NCI-H2081 treated with DMSO at 0.1 percent for 48 hours (cell line): ENCODE results near the gene RBPJL.

Source experiments
- DNase-seq: peaks from one replicate; lab custom pipeline; 2025; lab: John Stamatoyannopoulos, UW

RBPJL gene

DNA sequence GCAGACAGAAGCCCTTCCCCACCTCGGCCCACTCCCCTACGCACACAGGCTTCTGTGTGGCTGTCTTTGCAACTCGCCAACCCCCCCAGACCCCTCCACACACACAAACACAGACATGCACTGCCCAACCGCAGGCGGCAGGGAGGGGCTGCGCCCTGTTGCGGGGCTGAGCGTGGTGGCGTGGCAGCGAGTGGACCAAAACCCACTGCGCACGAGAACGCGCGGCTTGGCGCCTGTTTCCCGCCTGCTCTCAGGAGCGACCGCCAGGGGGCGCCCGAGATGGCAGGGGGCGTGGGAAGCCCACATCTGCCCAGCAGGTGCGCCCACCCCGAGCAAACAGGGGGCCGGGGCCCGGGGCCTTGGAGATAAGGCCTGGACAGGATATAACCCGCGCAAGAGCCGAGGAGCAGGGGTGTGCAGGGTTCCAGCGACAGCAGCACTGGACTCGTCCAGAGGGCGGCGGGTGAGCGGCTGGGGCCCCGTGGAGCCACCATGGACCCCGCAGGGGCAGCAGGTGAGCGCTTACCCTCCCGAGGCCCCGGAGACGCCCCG lies at the start of gene RBPJL:
TSS of gene RBPJL (plus strand) at position 410 of the 552 bp plus-strand sequence. CDS start at position 493, 83 bp downstream.
- DNase-seq, result no peak

DNA sequence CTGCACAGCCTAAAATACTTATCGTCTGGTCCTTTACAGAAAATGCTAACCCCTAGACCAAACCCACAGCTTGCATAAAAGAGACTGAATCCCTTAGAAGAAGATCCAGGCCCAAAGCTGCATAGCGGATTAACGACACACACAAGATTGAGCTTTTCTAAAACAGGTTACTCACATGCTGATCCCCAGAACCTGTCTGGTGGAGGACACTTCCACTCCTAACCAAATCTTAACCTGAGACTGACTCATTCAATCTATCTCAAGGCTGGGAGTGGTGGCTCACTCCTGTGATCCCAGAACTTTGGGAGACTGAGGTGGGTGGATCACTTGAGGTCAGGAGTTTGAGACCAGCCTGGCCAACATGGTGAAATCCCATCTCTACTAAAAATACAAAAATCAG lies 49.5 kb upstream of the RBPJL start:
- DNase-seq, result no peak

GRCh38 chr20:45257711-45258110 lies 48.9 kb upstream of the RBPJL start:
- no peak for DNase-seq

DNA sequence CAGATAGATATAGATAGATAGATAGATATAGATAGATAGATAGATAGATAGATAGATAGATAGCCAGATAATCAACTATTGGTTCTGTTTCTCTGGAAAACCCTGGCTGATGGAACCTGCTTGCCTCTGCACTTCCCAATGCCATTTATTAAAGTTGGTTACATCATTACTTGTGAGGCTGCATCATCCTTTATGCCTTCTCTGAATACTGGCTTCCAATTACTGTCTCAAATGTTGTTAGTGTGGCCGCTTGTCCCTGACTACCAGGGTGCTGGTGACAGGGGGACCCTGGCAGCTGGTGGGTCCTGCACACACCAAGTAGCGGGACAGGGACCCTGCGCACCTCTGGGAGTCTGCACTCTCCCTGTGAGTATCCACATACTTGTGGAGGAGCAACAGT lies 48.4 kb upstream of the RBPJL start:
- DNase-seq, result no peak

DNA sequence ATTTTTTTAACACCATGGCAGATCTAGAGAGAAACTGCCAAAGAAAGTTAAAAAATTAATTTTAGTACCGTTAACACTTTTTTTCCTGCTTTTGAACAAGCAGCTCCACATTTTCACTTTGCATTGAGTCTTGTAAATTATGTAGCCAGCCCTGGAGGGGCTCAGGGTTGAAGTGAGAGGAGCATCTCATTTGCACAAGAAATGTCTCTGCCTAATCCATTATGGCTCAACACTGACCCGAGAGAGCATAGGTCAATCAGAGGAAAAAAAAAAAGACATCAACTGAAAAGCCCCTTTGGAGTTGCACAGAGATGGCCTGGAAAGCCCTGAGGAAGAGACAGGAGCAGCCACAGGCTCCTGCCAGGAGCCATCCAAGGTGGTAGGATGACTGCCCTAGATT lies 48.0 kb upstream of the RBPJL start:
- no peak for DNase-seq

DNA sequence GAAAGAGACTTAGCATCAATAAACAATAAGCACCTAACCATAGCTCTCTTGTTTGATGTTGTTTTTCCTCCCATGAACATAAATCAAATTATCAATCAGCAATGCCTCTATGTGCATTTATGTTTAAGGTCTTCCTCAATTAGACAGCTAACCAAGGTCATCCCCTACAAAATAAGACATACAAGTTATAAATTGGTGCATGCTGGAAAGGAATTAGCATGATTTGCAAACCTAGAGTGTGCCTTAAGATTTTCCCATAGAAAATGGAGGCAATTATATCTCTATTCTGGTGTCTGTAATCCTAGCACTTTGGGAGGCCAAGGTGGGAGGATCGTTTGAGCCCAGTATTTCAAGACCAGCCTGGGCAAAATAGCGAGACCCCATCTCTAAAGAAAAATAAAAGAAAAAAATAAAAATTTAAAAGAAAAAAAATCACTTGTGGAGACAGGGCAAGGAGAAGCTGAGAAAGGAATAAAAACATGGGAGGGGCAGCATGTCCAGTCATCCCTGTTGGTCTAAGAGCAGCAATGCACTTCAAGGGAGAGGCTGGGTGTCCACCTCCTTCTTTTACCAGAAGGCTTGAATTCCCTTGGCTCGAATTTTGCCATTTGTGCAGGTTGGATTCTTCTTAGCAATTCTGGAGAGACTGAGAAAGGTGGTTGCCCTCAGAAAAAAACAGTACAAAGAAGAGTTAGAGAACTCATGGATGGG lies 42.9 kb upstream of the RBPJL start:
- no peak for DNase-seq

DNA sequence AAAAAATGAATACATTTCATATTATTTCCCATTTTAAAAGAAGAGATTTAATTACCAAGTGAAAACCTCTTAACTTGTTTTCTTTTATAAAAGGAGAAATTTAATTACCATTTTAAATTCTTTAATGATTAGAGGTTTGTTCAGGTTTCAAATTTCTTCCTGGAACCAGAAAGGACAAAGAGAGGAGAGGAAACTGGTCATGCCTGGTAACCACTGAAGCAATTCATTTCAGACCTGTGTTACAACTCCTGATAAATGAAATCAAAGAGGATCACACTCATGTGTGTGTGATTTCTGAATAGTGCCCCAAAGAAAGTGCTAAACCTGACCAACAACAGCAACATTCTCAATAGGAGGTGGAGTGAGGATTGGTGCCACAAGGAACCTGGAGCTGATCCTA lies 39.7 kb upstream of the RBPJL start:
- DNase-seq, result no peak

- DNase-seq, result no peak
Measured at GRCh38 chr20:45268531-45268930, 38.1 kb upstream of the RBPJL start.

DNA sequence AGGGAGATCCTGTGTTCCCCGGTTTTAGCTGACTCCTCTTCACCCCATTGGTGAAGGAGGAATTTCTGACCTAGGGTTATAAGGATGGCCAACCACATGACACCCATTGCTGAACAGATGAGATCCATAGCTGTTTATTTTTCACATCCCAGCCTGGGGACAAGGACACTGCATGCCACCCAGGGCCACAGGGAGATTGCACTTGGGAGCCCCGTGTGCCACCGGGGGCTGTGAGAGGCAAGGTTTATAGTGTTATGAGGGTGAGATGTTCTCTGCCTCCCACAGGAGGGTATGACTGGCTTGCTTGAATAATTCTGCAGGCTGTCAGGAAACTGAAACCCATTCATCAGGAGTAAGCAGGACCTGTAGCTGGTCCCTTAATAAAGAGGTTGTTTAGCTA lies 37.6 kb upstream of the RBPJL start:
- no peak for DNase-seq

- DNase-seq, result no peak
Measured at GRCh38 chr20:45269754-45270270, 36.8 kb upstream of the RBPJL start.

- no peak for DNase-seq
Measured at GRCh38 chr20:45275338-45275737, 31.3 kb upstream of the RBPJL start.

DNA sequence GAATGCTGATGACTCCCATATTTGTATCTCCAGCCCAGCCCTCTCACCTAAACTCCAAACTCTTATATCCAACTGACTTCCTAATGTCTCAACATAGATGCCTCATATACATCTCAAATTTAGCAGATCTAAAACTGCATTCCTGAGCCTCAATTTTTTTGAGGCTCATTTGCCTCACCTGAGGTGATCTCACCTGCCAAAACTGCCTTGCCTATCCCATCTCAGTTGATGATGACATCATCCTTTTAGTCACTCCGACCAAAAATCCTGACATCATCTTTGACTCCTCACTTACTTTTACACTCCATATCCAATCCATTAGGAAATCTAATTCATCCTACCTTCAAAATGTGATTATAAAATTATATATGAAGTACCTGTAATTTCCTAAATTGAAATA lies 26.6 kb upstream of the RBPJL start:
- no peak for DNase-seq

DNA sequence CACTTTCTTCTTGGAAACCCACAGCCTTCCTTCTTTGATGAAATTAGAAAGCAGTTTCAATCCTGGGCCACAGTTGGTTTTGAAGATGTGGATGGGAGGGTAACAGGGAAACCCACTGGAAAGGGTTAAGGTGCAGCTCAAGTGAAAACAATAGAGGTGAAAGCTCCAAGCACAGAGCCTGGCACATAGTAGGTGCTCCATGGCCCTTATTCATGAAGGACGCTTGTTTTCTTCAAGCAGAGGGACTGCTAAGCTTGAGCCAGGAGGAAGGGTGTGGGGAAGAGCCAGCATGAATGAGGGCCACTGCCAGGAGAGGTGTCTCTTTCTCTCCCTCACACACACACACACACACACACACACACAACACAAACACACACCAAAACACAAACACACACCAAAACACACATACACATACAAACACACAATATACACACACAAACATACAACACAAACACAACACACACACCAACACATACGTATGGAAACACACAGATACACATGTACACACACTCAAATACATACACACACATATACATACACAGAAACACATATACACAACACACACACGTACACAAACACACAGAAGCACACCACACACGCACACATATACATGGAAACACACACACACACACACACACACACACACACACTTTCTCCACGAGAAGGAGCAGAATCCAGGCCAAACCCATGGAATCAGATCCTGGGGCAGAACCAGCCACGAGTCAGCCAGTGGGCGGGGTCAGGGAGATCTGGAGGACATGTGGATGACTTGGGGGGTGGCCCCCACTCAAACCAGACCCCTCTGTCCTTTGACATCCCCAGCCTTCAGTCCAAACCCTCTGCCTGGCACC lies 23.7 kb upstream of the RBPJL start:
- no peak for DNase-seq

DNA sequence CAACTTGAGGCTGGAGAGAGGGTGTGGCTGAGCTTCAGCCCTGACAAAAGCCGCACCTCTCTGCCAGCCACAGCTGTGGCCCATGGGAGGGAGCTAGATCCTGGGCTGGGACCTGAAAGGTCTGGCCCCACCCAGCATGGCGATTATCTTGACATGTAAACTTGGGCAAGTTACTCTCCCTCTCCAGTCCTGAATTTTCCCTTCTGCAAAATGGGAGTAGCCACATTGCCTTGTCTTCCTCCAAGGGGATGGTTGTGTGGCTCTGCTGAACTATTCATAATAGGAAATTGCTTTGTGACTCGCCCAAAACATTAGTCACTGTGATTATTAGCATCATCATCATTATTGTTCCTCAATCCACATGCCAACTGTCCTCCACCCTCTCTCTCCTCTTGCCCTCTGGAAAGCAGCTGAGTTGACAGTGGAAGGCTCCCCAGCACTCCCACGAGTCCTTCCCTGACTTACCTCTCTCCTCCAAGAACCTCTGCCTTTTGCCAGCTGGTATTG lies 23.0 kb upstream of the RBPJL start:
- no peak for DNase-seq

DNA sequence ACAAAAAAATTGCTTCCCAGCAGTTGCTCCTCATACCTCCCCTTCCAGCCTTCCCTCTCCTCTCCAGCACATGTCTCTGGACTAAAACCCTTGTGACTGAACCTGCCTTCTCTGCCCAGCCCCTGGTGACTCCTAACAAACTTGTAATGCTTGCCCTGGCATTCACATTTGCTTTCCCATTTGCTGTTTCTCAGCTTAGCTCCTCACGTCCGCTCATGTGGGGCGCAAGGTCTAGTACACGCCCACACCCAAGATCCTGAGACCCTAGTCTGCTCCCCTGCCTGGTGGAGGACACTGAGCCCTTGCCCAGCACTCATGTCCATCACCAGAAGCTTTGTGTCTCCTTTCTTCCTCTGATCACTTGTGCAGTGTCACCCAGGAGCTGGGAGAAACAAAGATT lies 18.3 kb upstream of the RBPJL start:
- DNase-seq, result no peak

DNA sequence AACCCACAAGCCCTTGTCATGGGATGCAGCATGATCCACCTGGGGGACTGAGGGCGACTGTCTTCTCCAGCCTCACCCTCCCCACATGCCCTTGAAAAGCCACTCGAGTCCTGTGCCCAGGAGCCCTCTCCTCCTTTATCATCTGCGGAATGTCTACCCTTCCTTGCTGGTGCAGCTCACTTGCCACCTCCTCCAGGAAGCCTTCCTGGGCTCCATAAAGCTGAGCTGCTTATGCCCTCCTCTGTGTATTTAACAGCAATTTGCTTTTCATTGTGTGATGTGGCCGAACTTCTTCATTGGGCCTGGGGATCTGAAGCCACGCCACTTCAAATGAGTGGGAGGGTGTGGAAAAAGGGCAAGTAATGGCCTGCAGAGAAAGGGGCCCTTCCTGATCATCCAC lies 17.8 kb upstream of the RBPJL start:
- DNase-seq, result no peak

DNA sequence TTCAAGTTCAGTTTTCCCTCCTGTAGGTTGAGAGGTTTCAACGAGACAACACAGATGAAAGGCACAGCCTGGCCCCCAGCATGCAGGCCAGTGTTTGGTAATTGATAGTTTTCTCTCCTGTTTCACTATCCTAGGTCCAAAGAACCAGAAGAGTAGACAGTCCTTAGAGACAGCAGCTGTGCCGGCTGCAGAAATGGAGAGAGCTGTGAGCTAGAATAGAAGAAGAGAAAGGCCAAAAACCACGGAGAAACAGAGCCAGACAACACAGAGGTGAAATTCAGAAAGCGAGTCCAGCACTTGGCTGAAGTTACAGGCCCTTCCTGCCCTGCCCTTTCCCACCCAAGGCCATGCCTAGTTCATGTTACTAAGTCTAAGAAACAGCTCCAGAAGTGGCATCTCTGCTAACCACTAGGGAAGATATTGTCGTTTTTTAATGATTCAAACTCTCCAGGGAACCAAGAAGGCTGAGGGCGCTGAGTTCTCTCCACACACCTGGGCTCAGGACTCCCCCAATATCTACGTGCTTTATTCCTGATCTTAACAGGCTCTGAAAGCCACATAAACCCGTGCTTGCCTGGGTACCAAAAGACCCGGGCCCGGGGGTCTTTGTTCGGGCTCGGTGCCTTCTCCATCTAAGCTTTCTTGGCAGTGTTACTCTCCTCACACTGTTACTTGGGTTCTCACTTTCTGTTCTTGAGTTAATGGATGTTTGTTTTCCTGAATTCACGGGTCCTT lies 16.5 kb upstream of the RBPJL start:
- DNase-seq, result no peak

DNA sequence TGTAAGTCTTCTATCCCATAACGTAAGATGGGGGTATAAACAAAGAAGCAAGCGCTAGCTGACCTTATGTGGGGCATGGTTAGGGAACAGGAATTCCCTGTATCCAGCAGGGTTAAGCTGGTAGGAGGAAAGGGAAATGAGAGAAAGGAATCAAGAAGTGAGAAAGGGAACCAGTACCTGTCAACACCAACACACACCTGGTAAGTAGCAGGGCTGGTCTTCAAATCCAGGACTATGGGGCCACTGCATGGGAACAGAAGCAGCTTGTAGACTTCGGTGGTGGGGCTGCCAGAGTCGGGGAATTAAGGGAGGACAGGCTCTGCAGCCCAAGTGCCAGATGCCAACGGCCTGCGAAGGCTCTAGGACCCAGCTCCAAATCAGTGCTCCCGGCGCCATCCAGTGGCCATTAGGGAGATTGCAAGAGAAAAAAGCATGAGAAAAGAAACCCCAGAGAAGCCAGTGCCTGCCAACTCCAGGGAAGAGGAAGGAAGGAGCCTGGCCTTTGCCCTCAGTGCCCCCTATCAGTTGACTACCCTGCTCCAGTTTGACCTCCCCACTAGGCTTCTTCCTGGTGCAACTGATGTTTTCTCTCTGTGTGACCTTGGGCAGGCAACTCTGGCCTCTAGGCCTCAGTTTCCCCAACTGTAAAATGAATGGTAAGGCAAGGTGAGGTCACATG lies 15.8 kb upstream of the RBPJL start:
- no peak for DNase-seq

DNA sequence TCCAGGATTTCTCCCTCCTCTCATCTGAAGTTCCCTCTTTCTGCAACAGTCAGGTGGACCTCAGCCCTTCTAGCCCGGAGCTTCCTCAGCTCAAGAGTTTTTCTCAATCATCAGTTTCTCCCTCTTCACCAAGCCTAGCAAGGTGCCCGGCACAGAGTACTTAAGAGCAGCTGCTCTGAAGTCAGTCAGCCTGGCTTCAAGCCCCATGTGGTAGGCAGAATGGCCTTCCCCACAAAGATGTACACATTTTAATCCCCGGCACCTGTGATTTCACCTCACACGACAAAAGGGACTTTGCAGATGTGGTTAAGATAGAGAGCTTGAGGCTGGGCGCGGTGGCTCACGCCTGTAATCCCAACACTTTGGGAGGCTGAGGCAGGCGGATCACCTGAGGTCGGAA lies 15.1 kb upstream of the RBPJL start:
- no peak for DNase-seq

DNA sequence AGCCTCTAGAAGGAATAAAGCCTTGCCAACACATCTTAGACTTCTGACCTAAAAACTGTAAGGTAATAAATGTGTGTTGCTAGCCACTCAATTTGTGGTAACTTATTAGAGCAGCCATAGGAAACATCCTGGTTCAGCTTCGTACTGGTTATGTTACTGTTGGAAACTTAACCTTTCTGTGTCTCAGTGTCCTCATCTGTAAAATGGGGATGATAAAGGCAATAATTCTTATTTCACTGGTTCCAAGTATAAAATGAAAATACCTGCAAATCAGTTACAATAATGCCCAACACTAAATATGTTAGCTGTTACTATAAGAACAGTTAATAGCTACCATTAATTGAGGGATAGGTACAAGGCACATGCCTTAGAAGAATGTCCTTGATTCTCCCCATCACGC lies 14.3 kb upstream of the RBPJL start:
- DNase-seq, result no peak
